SH-SY5Y (cell line): ENCODE data around the gene ZFHX3.

ENCODE experiments used
- GATA2 ChIP-seq: IDR thresholded peaks from 2 replicates; pipeline ENCODE4 v1.6.1; 2011; ENCODE audit warnings: mild to moderate bottlenecking, low read depth, low read length
- GATA3 ChIP-seq: IDR thresholded peaks from 2 replicates; pipeline ENCODE4 v1.6.1; 2011; ENCODE audit warnings: low read depth, mild to moderate bottlenecking, low read length, moderate library complexity

- TF ChIP-seq GATA2 = no peak
- no peak for TF ChIP-seq GATA3
These were observed 182.7 kb downstream of the ZFHX3 start for GRCh38 chr16:72865258-72865657.
